ENCODE results near the gene SPATA6L. TPM values are rescaled to one million over a fixed set of nuclear protein-coding genes. Genes with fewer than 3 reads are reported as not detected.

Gene SPATA6L
- polyA plus RNA-seq, 1 of the 3 experiments (the other 2 are of a cell fraction) = 0.44 TPM

GRCh38 chr9:4679268-4680172 is 13.2 kb upstream of the SPATA6L start, which contains the start of gene CDC37L1 (continued):
- no peak for TF ChIP-seq ZBTB33 (IDR thresholded peaks at IDR 0.05; ENCODE audit: borderline replicate concordance, low read depth)
- peak; percentile 99 for TF ChIP-seq POLR2AphosphoS5 (IDR thresholded peaks at IDR 0.05; ENCODE audit: low read depth, low read length)
- TF ChIP-seq NFIC (IDR thresholded peaks at IDR 0.05; ENCODE audit: borderline replicate concordance) = no peak
- no peak for TF ChIP-seq EP300 (IDR thresholded peaks at IDR 0.05; ENCODE audit: borderline replicate concordance in 1 of 2, low read depth in 1 of 2, low read length in 1 of 2)
- peak; percentile 76 for TF ChIP-seq ELF1 (IDR thresholded peaks at IDR 0.05)
- TF ChIP-seq SIN3A (IDR thresholded peaks at IDR 0.05; ENCODE audit: borderline replicate concordance, low read depth, low read length) = peak; percentile 92
- no peak for TF ChIP-seq GATA2 (CRISPR knock-in tag; IDR thresholded peaks at IDR 0.05)
- peak; percentile 90 for TF ChIP-seq GABPA (IDR thresholded peaks at IDR 0.05; ENCODE audit: low read depth)
- TF ChIP-seq FOXM1 (IDR thresholded peaks at IDR 0.05; ENCODE audit: low read depth) = no peak
- 0 out of 2 replicates have a peak, but pooled peaks have one; percentile 53 for TF ChIP-seq RFX5 (IDR thresholded peaks at IDR 0.05; ENCODE audit: low read length)
- TF ChIP-seq JUND (IDR thresholded peaks at IDR 0.05) = no peak
- 0 out of 2 replicates have a peak, but pooled peaks have one; percentile 28 for TF ChIP-seq FOXJ3 (CRISPR knock-in tag; IDR thresholded peaks at IDR 0.05)
- 0 out of 2 replicates have a peak, but pooled peaks have one; percentile 22 for TF ChIP-seq PBX3 (IDR thresholded peaks at IDR 0.05)
- no peak for TF ChIP-seq RXRA (IDR thresholded peaks at IDR 0.05; ENCODE audit: borderline replicate concordance, low read depth)
- TF ChIP-seq CTCF (IDR thresholded peaks at IDR 0.05) = peak; percentile 60
- TF ChIP-seq MEF2A (IDR thresholded peaks at IDR 0.05; ENCODE audit: borderline replicate concordance, low read depth) = no peak
- TF ChIP-seq TCF12 (IDR thresholded peaks at IDR 0.05) = 0 out of 2 replicates have a peak, but pooled peaks have one; percentile 14
- TF ChIP-seq USF2 (IDR thresholded peaks at IDR 0.05; ENCODE audit: borderline replicate concordance, low read depth, low read length) = no peak
- TF ChIP-seq TEAD4 (IDR thresholded peaks at IDR 0.05; ENCODE audit: borderline replicate concordance, insufficient read depth) = no peak

All from SK-N-SH (cell line).